HCT116 (cell line): Measurements from ENCODE around the gene NTHL1. TPM values are rescaled to one million over a fixed set of nuclear protein-coding genes. Genes with fewer than 3 reads are reported as not detected.

ENCODE experiments used
- ATAC-seq: fragments of 200-7000 bp; cut with Tn5 transposase; 2 replicates; pipeline ENCODE4 v1.9.1; 2020; ENCODE audit warnings: mild to moderate bottlenecking, moderate library complexity
- BruUV-seq: library from RNA; stranded (reverse); fragments of 400-500 nt; replicated peaks from 2 replicates; lab custom pipeline; 2021; lab: Mats Ljungman, UMichigan
- CTCF ChIA-PET: fragments of 300-600 bp; sonication (Branson Sonifier 250); formaldehyde crosslinking; loops from one replicate; lab custom pipeline; 2021; ENCODE audit warnings: antibody characterized with exemption; lab: Charles Lee
- POLR2A ChIA-PET: fragments of 300-600, 350-600 bp; sonication (Branson Sonifier 250); formaldehyde crosslinking; loops from one replicate; lab custom pipeline; 2021; ENCODE audit warnings: antibody characterized with exemption; lab: Charles Lee
- RAD21 ChIA-PET, 2 experiments: fragments of 300-600 bp; sonication (Branson Sonifier 250); formaldehyde crosslinking; loops; one replicate each; lab custom pipeline; 2023; ENCODE audit warnings: low total read pairs in 2 of 2; ENCODE audit not compliant: uncharacterized antibody in 2 of 2, unreplicated experiment in 2 of 2, low non-redundant PET in 1 of 2; lab: Charles Lee
- DNase-seq: peaks from one replicate; pipeline ENCODE4 v3.0.0-alpha.2; 2010; ENCODE audit warnings: low read depth, low spot score
- H2AFZ ChIP-seq: fragments of 200-600 bp; shearing (Covaris generic), sonication (generic); 2 replicates; pipeline ENCODE4 v1.6.1; 2017; ENCODE audit warnings: low read depth, mixed run types, mixed read lengths, antibody characterized with exemption, low read length; ENCODE audit not compliant: poor library complexity, severe bottlenecking
- H3K27ac ChIP-seq: 2 replicates; pipeline ENCODE4 v1.5.1; 2012; ENCODE audit warnings: low read depth, low read length
- H3K27me3 ChIP-seq: fragments of 200-600 bp; sonication (generic); 2 replicates; pipeline ENCODE4 v1.6.1; 2016; ENCODE audit warnings: mixed run types, low read length, mixed read lengths; ENCODE audit not compliant: insufficient read depth
- H3K36me3 ChIP-seq, 2 experiments: fragments of 200-500 bp in 1 of 2; fragments of 200-600 bp in 1 of 2; sonication (Bioruptor generic) in 1 of 2; sonication (generic) in 1 of 2; 2 replicates each; pipeline versions ENCODE4 v1.5.1 to v1.6.1; 2014 to 2016; ENCODE audit warnings: low read length in 2 of 2, inconsistent platforms in 1 of 2, mixed read lengths in 1 of 2, mixed run types in 1 of 2; ENCODE audit not compliant: insufficient read depth in 2 of 2, control insufficient read depth in 1 of 2
- H3K4me1 ChIP-seq, 2 experiments: fragments of 200-600 bp in 1 of 2; sonication (generic) in 1 of 2; 2 replicates each; pipeline versions ENCODE4 v1.5.1 to v1.6.1; 2012 to 2017; ENCODE audit warnings: low read length in 2 of 2, inconsistent platforms in 1 of 2, mild to moderate bottlenecking in 1 of 2, mixed read lengths in 1 of 2, mixed run types in 1 of 2, moderate library complexity in 1 of 2; ENCODE audit not compliant: insufficient read depth in 2 of 2, control insufficient read depth in 1 of 2
- H3K4me2 ChIP-seq: fragments of 200-600 bp; sonication (generic); 2 replicates; pipeline ENCODE4 v1.6.1; 2017; ENCODE audit warnings: mixed run types, low read length, mixed read lengths
- H3K4me3 ChIP-seq, 2 experiments: fragments of 200-600 bp in 1 of 2; sonication (generic) in 1 of 2; replicated peaks in 1 of 2; 2 replicates each; pipeline ENCODE4 v1.5.1; 2011 to 2016; ENCODE audit warnings: low read length in 2 of 2, control low read depth in 1 of 2, low read depth in 1 of 2, mild to moderate bottlenecking in 1 of 2, mixed read lengths in 1 of 2, mixed run types in 1 of 2
- H3K79me2 ChIP-seq: fragments of 200-600 bp; sonication (generic); 2 replicates; pipeline ENCODE4 v1.6.1; 2017; ENCODE audit warnings: mild to moderate bottlenecking, mixed run types, low read length, moderate library complexity, mixed read lengths; ENCODE audit not compliant: insufficient read depth
- H3K9ac ChIP-seq: fragments of 200-600 bp; sonication (generic); 2 replicates; pipeline ENCODE4 v1.6.1; 2016; ENCODE audit warnings: low read length, mixed read lengths
- H3K9me2 ChIP-seq: fragments of 200-600 bp; sonication (generic), shearing (Covaris generic); 2 replicates; pipeline ENCODE4 v1.6.1; 2017; ENCODE audit warnings: mixed run types, mild to moderate bottlenecking, moderate library complexity; ENCODE audit not compliant: insufficient read depth
- H3K9me3 ChIP-seq, 2 experiments: fragments of 200-500 bp in 1 of 2; fragments of 200-600 bp in 1 of 2; sonication (Bioruptor generic) in 1 of 2; sonication (generic) in 1 of 2; 2 replicates each; pipeline ENCODE4 v1.6.1; 2014 to 2017; ENCODE audit warnings: low read length in 2 of 2, mixed read lengths in 2 of 2, inconsistent platforms in 1 of 2, low read depth in 1 of 2, mild to moderate bottlenecking in 1 of 2, mixed run types in 1 of 2, moderate library complexity in 1 of 2; ENCODE audit not compliant: control insufficient read depth in 1 of 2, insufficient read depth in 1 of 2
- H4K20me1 ChIP-seq: fragments of 200-600 bp; sonication (generic), shearing (Covaris generic); 2 replicates; pipeline ENCODE4 v1.6.1; 2017; ENCODE audit warnings: mixed run types, mild to moderate bottlenecking, moderate library complexity; ENCODE audit not compliant: insufficient read depth
- CBX3 ChIP-seq: IDR thresholded peaks from 2 replicates; pipeline ENCODE4 v1.6.1; 2012; ENCODE audit warnings: low read depth
- CEBPB ChIP-seq: IDR thresholded peaks from 2 replicates; pipeline ENCODE4 v1.6.1; 2012; ENCODE audit warnings: low read depth
- EGR1 ChIP-seq: IDR thresholded peaks from 2 replicates; pipeline ENCODE4 v1.6.1; 2012; ENCODE audit warnings: low read depth
- ELF1 ChIP-seq: IDR thresholded peaks from 2 replicates; pipeline ENCODE4 v1.6.1; 2012; ENCODE audit warnings: low read depth, borderline replicate concordance
- EZH2 ChIP-seq: fragments of 200-600 bp; sonication (generic); IDR thresholded peaks from 2 replicates; pipeline ENCODE4 v1.6.1; 2017; ENCODE audit warnings: antibody characterized with exemption, mixed run types
- EZH2phosphoT487 ChIP-seq: fragments of 200-600 bp; IDR thresholded peaks from 2 replicates; pipeline ENCODE4 v1.6.1; 2018; ENCODE audit warnings: antibody characterized with exemption, borderline replicate concordance
- JUND ChIP-seq: IDR thresholded peaks from 2 replicates; pipeline ENCODE4 v1.6.1; 2012
- POLR2A ChIP-seq: IDR thresholded peaks from 2 replicates; pipeline ENCODE4 v1.7.0; 2011; ENCODE audit warnings: borderline replicate concordance; ENCODE audit not compliant: insufficient read depth, insufficient read length; ENCODE audit errors: extremely low read depth
- RAD21 ChIP-seq: IDR thresholded peaks from 2 replicates; pipeline ENCODE4 v1.6.1; 2012; ENCODE audit warnings: low read depth, mild to moderate bottlenecking
- SIN3A ChIP-seq: IDR thresholded peaks from 2 replicates; pipeline ENCODE4 v1.6.1; 2012; ENCODE audit warnings: low read depth
- intact Hi-C: fragments of 100-400 bp; cut with micrococcal nuclease; formaldehyde crosslinking; loops from 2 replicates; pipeline ENCODE4 v1.10.0; 2022
- total RNA-seq: library from RNA; stranded (reverse); gene quantifications from one replicate; pipeline ENCODE4 v1.2.1, GENCODE V29; 2021; ENCODE audit not compliant: unreplicated experiment
- TF ChIP-seq, protein P1 (sequence below): IDR thresholded peaks from 2 replicates; pipeline ENCODE4 v1.6.1; 2012

The NTHL1 gene
- total RNA-seq, 1 experiment from 2014 or later, result 40.1 TPM

- TF ChIP-seq EZH2phosphoT487, result no peak
Observed at GRCh38 chr16:2082171-2082982, 34.7 kb upstream of the NTHL1 start (continued).

DNA sequence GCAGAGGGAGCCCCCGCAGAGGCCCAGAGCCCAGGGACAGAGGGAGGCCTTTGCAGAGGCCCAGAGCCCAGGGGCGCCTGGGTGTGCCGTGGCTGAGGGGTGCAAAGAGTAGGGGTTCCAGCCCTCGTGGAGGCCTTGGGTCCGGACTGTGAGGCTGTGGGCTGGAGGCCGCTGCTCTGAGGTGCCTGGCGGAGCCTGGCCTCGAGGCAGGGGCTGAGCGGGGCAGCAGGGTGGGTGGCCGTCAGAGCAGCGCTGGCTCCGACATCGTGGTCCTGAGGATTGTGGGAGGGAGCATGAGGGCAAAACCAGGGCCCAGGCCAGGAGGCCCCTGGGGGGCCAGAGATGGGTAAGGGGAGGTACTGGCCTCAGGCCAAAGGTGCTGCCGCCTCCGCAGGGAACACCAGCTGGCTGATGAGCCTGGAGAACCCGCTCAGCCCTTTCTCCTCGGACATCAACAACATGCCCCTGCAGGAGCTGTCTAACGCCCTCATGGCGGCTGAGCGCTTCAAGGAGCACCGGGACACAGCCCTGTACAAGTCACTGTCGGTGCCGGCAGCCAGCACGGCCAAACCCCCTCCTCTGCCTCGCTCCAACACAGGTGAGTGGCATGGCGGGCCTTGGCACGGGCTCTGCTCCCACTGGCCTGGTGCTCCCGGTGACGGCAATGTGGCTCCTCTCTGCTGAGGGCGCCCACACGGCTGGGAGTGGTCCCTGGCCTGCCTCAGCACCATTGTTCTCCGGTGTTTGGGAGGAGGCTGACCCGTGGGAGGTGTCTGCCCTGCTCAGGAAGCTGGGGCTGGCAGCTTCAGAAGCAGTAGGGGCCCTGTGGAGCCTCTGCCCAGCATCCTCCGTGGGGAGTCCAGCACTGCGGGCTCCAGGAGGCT lies 33.8 kb upstream of the NTHL1 start:
- H3K4me3 ChIP-seq, result no peak overlapping the region
- no peak for ATAC-seq

More for the DNA sequence above, 33.8 kb upstream of the NTHL1 start:
- Histone ChIP-seq H3K27ac (no peak overlapping the region), H3K9me3 (no peaks in the 10 kb centered on the region), H3K27me3 (no peaks in the 10 kb centered on the region), H3K79me2 (no peaks in the 10 kb centered on the region), H3K4me2 (no peak overlapping the region), H3K9ac (no peak overlapping the region), H2AFZ (no peak overlapping the region), H3K9me2 (no peaks in the 10 kb centered on the region), H3K4me1 (no peaks in the 10 kb centered on the region), H4K20me1 (no peaks in the 10 kb centered on the region), H3K36me3 (0 out of 4 replicates have a peak, but pooled peaks cover 0 to 2% of the 10 kb centered on the region in 2 experiments)
- RAD21 ChIA-PET, result no interaction called here
- POLR2A ChIA-PET, result no interaction called here
- intact Hi-C loops, result no loop called here
- CTCF ChIA-PET, result interaction anchor here (0.5 kb wide), 1 partner anchor 61 kb away, joined by 3 read pairs; no protein-coding TSS in a partner anchor
- BruUV-seq, result no TSS peak
- DNase-seq, result no peak
- TF ChIP-seq, protein P1, sequence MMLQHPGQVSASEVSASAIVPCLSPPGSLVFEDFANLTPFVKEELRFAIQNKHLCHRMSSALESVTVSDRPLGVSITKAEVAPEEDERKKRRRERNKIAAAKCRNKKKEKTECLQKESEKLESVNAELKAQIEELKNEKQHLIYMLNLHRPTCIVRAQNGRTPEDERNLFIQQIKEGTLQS, result no peak
- TF ChIP-seq POLR2A (no peak), EZH2 (no peak), JUND (no peak), CEBPB (no peak), ELF1 (no peak), CBX3 (no peak), RAD21 (no peak), EGR1 (no peak), SIN3A (no peak)
